Progenitor cell of endocrine pancreas (in vitro differentiated cells): ENCODE data around the gene CDH24. TPM values are rescaled to one million over a fixed set of nuclear protein-coding genes. Genes with fewer than 3 reads are reported as not detected.
A peak's percentile ranks its signal among the peaks of the same experiment; 100 is the strongest.
"Not testable (repeated sequence)": the region's sequence is repeated elsewhere in the genome, so short reads cannot be mapped to it uniquely, and the experiment has no call there.

Experiments used
- DNase-seq: peaks from one replicate; pipeline ENCODE4 v3.0.0; 2021; ENCODE audit warnings: low spot score; ENCODE audit not compliant: unreplicated experiment
- H3K27ac Mint-ChIP-seq: 2 replicates; pipeline ENCODE4 v1.8.0; 2021; ENCODE audit warnings: mild to moderate bottlenecking, moderate library complexity, mixed read lengths
- H3K27me3 Mint-ChIP-seq: 2 replicates; pipeline ENCODE4 v1.8.0; 2021; ENCODE audit warnings: mixed read lengths
- H3K36me3 Mint-ChIP-seq: 2 replicates; pipeline ENCODE4 v1.8.0; 2022; ENCODE audit warnings: mixed read lengths; ENCODE audit not compliant: insufficient read depth
- H3K4me1 Mint-ChIP-seq: 2 replicates; pipeline ENCODE4 v1.8.0; 2021; ENCODE audit warnings: low read depth, mixed read lengths
- H3K4me3 Mint-ChIP-seq: 2 replicates; pipeline ENCODE4 v1.8.0; 2021; ENCODE audit warnings: low read depth, mild to moderate bottlenecking, moderate library complexity, mixed read lengths
- H3K9me3 Mint-ChIP-seq: 2 replicates; pipeline ENCODE4 v1.8.0; 2021; ENCODE audit warnings: low read depth, mixed read lengths
- total RNA-seq: library from RNA; stranded (reverse); gene quantifications from 2 replicates; pipeline ENCODE4 v1.2.1, GENCODE V29; 2021
- TF ChIP-seq, protein P1 (sequence below): fragments of 200-600 bp; sonication (generic); IDR thresholded peaks from one replicate; pipeline ENCODE4 v1.5.0; 2021; ENCODE audit warnings: antibody characterized with exemption, mild to moderate bottlenecking; ENCODE audit not compliant: unreplicated experiment

The CDH24 gene
- total RNA-seq, 1 donor from 2014 or later: 25.1 TPM

DNA sequence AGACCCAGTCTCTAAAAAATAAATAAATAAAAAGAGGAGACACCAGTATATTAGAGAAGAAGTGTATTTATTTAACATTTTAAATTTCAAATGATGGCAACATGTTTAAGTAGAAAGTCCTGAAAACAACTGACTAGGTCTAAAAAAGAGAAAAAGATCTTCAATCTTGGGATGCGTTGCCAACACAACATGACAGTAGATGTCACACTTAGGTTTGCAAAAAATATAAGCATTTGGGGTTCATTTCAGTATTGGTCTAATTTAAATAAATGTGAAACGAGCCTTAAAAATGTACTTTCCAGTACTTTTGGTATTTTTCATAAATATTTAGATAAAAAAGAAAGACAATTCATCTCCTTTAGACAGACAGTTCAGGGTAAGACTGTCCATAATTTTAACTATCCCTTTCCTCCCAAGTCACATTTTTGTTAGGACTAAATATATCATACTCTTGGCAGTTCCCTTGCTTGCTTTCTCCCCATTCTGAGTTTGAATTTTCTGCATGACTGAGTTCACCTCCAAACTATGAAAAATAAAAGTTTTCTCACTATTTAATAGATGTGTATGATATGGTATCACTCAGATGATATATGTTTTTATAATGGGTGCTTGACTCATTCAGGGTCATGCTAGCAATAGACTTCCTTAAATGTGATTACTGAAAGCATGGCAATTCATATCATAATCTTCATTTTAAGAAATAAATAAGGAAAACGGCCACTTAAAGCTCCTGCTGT is 51.7 kb downstream of the CDH24 start:
- TF ChIP-seq, protein P1, sequence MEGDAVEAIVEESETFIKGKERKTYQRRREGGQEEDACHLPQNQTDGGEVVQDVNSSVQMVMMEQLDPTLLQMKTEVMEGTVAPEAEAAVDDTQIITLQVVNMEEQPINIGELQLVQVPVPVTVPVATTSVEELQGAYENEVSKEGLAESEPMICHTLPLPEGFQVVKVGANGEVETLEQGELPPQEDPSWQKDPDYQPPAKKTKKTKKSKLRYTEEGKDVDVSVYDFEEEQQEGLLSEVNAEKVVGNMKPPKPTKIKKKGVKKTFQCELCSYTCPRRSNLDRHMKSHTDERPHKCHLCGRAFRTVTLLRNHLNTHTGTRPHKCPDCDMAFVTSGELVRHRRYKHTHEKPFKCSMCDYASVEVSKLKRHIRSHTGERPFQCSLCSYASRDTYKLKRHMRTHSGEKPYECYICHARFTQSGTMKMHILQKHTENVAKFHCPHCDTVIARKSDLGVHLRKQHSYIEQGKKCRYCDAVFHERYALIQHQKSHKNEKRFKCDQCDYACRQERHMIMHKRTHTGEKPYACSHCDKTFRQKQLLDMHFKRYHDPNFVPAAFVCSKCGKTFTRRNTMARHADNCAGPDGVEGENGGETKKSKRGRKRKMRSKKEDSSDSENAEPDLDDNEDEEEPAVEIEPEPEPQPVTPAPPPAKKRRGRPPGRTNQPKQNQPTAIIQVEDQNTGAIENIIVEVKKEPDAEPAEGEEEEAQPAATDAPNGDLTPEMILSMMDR: no peak
- H3K4me1 Mint-ChIP-seq: peaks cover 20% of the 10 kb centered on the region
- H3K36me3 Mint-ChIP-seq: peaks cover 4% of the 10 kb centered on the region
- H3K27me3 Mint-ChIP-seq: no peaks in the 10 kb centered on the region
- DNase-seq: no peak
- peaks cover 6% of the 10 kb centered on the region for H3K9me3 Mint-ChIP-seq
- H3K27ac Mint-ChIP-seq: peak overlapping the region; percentile 97
- H3K4me3 Mint-ChIP-seq: peak overlapping the region; percentile 87

DNA sequence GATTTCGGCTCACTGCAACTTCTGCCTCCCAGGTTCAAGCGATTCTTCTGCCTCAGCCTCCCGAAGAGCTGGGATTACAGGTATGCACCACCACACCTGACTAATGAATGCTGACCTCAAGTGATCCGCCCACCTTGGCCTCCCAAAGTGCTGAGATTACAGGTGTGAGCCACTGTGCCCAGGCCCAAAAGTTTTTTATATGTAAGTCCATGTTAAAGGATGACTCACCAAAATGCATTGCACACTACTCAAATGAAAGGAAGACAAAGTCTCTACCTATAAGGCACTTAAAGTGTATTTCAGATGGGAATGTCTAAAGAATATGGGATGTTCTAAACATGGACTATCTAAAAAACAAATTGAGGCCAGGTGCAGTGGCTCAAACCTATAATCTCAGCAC is 53.0 kb downstream of the CDH24 start:
- H3K4me1 Mint-ChIP-seq: peaks cover 18% of the 10 kb centered on the region
- not testable (repeated sequence) for H3K9me3 Mint-ChIP-seq, H3K36me3 Mint-ChIP-seq, H3K27ac Mint-ChIP-seq, DNase-seq, H3K4me3 Mint-ChIP-seq, H3K27me3 Mint-ChIP-seq

DNA sequence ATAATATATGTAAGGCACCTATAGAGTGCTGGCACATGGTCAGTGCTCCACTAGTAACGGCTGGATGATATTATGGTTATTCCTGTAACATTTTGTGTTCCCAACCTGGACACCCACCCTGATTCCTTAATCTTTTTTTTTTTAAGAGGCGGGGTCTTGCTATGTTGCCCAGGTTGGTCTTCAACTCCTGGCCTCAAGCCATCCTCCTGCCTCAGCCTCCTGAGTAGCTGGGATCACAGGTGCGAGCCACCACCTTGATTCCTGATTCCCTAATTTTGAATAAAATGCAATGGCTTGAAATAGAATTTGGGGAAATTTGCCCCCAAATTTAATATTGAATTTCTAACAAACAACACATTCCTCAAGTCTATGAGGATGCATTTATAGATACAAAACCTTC is 54.7 kb downstream of the CDH24 start:
- Mint-ChIP-seq H3K9me3 (no peaks in the 10 kb centered on the region), H3K4me3 (no peak overlapping the region), H3K36me3 (peaks cover 2% of the 10 kb centered on the region), H3K27ac (no peak overlapping the region), H3K4me1 (peaks cover 24% of the 10 kb centered on the region), H3K27me3 (no peaks in the 10 kb centered on the region)
- no peak for DNase-seq
- TF ChIP-seq, protein P1: no peak

DNA sequence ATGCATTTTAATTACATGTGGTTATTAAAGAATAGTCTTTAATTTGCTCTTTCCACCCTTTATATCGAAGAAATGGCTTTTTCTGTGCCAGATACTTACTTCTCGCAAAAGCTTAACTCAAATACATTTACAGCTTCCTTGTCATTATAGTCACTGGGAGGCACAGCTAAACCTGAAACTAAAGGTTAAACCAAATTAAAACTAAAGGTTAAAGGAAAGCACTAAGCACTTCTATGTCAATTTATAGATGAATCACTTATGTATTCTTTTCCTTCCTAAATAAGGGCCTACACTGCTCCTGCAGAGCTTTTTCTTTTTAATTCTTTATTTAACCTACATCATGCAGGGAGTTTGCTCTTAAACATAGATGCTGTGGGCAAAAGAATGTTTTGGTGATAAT is 56.5 kb downstream of the CDH24 start:
- Mint-ChIP-seq H3K27ac (no peak overlapping the region), H3K27me3 (no peaks in the 10 kb centered on the region)

DNA sequence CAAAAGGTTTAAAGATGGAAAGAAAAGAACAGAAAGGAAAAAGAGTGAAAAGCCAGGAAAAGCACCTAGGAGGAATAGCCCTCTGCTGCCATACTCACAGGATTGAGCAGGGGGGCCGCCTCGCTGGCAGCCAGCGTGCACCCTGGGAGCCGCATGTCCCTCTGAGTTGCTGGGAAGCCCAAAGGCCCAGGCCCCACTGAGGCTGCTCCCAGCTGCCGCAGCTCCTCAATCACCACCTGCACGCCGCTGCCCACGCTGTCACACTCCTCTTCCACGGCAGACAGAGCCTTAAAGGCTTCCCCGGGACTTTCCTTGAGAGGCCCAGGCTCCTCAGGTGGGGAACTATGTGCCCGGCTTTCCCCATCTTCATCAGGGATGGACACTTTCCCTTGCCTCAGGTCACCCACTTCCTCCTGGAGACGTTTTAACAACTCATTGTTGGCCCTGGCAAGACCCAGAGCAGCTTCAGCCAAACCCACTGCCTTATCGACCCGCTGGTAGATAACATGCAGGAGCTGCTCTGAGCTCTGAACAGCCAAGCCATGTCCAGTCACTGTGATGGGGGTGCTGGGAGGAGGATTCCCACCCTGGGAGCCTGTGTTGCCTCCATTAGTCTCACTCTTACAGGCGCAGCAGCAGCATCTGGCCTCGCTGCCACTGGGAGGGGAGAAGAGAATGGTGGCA is 58.8 kb downstream of the CDH24 start:
- no peak for DNase-seq
- H3K27ac Mint-ChIP-seq: peak overlapping the region; percentile 36
- TF ChIP-seq, protein P1: no peak
- H3K4me1 Mint-ChIP-seq: peaks cover 9% of the 10 kb centered on the region
- H3K36me3 Mint-ChIP-seq: no peaks in the 10 kb centered on the region
- H3K4me3 Mint-ChIP-seq: no peak overlapping the region
- H3K9me3 Mint-ChIP-seq: no peaks in the 10 kb centered on the region
- H3K27me3 Mint-ChIP-seq: no peaks in the 10 kb centered on the region

More for the DNA sequence above, 56.5 kb downstream of the CDH24 start:
- TF ChIP-seq, protein P1: no peak
- DNase-seq: no peak
- Mint-ChIP-seq H3K4me1 (peaks cover 13% of the 10 kb centered on the region), H3K9me3 (no peaks in the 10 kb centered on the region), H3K36me3 (no peaks in the 10 kb centered on the region), H3K4me3 (no peak overlapping the region)
